NOMO-1 (cell line): ENCODE data around the gene ZNF106.

Source experiments
- DNase-seq, 2 experiments: peaks; one replicate each; lab custom pipeline; 2025; ENCODE audit not compliant: unreplicated experiment in 2 of 2; lab: John Stamatoyannopoulos, UW

The ZNF106 gene

DNA sequence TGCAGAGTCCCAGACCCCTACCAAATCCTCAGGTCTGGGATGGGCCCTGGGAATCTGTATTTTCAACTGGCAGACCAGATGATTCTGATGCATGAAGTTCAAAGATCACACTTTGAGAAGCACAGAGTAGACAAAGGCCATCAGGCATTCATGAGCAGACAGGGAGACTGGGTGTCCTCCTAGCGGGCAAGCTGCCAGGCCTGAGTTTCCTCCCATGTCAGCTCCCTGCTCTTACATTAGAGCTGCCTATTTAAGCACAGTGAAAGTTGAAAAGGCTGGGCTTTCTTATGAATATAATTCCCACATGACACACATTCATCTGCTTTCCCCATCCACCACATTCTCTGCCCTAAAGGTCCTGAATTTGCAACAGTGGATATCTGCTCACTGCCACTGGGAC, 117.7 kb downstream of the ZNF106 start:
- DNase-seq = no peak

DNA sequence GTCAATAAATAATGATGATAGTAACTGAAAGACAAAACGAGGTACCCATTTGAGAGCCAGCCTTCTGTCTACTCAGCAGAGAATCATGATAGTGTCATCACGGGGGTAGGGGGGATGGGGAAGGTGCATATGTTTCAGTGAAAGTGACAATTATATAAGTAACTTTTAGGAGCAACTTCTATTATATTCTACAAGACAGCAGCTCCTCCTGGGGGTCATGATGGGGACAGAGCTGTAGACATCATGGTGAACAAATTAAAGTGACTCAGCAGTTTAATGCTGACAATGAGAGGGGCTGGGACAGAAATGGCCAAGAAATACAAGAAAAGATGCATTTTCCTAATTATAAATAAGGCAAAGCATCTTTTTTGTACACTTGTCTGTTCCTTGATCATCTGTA, 119.8 kb downstream of the ZNF106 start:
- DNase-seq = peak in 1 of 2 experiments; percentile 63

DNA sequence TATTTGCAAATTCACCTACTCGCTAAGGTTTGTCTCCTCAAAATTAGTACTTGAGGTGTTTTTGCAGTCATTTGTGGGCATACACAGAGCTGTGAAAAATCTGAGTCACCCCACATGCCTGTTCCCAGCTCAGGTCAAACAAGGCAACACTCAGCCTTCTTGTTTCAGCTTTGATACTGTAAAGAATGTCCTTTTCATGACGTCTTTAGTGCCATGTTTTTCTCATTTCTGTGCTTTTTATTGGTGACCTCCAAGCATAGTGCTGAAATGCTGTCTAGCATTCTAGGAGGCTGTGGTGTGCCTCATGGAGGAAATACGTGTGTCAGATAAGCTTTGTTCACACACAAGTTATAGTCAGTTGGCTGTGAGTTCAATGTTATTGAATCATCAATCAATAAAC, 122.8 kb downstream of the ZNF106 start:
- no peak for DNase-seq

DNA sequence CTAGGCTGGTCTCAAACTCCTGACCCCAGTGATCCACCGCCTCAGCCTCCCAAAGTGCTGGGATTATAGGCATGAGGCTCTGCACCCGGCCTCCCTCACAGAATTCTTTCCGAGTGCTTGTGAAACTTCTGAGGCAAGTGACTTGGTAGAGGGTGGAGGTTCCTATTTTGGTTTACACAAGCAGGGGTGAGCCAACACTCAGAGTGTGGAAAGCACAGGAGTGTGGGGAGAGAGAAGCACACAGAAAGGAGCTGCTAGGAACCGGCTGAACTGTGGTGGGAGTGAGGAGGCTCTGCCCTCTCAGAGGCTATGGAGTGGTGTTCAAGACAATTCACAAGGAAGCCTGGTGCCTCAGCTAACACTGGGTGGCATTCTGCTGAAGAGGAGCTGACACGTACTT, 123.9 kb downstream of the ZNF106 start:
- peak; percentile 80 to 86 for DNase-seq

DNA sequence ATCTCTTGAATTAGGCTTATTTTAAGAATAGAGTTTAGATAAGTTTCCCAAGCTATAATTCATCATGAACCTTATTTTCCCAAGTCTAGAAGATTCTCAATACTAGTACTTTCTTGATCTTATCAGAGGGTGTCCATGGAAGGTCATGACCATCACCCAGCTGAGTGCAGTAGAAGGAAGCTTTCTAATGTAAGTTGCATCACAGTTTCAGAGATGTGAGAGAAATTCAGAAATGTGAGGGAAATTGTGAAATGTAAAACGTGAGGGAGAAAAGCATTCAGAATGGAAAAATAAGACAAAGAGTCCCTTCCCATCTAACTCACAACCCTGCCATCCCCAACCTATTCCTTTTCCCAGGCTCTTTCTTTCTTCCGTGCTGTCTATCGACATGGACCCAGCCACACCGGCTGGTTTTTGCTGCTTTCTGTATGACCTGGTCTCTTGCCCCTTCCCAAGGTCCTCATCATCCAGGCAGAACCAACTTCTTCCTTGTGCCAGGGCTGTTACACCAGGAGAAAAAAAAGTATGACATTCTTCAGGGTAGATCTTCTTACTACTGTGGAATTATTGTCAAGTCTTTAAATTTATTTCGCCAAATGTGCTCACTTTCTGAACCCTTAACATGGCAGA, 124.9 kb downstream of the ZNF106 start:
- DNase-seq = peak in 1 of 2 experiments; percentile 32

DNA sequence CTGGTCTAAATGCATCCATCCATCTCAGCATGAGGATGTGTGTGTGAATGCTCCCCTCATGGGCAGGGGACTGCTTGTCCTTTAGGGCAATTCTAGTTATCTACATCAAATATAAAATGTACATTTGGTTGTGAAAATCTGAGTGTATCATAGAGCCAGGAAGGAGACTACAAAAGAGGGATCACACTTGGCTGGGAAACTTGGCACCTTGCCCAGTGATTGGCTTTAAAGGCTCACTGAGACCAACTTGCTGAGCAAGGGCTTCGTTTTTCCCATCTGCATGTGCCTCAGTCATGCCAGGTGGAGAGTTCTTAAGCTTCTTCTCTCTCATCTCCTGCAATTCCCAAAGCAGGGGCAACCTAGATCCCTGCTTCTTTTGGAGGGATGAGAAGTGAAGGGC, 126.4 kb downstream of the ZNF106 start:
- no peak for DNase-seq

DNA sequence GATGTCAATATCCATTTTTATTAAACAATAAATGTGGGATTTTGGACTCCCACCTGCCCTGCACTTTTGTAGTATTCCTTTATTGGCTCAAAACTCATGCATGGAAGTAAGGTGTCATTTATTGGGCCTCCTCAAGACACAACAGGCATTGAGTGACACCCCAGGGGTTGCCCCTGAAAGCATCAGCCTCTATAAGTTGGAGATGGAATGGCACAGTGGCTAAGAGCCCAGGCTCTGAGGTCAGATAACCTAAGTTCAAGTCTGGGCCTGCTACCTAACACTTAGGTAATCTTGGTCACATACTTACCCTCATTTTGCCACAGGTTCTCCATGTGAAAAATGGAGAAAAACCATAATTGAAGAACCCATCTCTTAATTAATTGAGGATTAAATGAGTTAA, 127.0 kb downstream of the ZNF106 start:
- DNase-seq = no peak

DNA sequence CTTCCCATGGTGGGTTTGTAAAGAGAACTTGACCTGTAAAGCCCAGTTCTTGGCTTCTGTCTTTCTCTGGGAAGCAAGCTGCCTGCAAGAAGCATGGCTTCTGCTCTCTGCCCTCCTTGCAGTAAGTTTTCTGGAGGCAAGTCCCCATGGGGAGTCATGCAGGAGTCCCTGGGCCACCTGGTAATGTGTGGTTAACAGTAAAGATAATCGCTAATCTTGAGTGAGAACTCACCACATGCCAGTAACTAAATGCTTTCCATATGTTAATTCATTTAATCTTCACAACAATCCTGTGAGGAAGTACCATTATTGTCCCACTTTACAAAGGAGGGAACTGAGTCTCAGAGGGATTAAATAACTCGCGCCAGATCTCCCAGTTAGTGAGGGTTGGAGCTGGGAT, 127.5 kb downstream of the ZNF106 start:
- DNase-seq = no peak
